ENCODE results near the gene KRTAP17-1. TPM values are rescaled to one million over a fixed set of nuclear protein-coding genes. Genes with fewer than 3 reads are reported as not detected.

The KRTAP17-1 gene
- total and polyA plus RNA-seq, 2 of the 4 experiments (the other 2 are of a cell fraction): not detected

- H4K20me1 ChIP-seq (ENCODE audit: insufficient read depth, low read length): no peaks in the 10 kb centered on the region
- no TSS peak for BruUV-seq (replicated peaks)
- dilution Hi-C loops (cut with HindIII; ENCODE audit: low sequenced_read_pairs, unreplicated experiment) (no loop called here), intact Hi-C loops (cut with micrococcal nuclease) (no loop called here), in situ Hi-C loops (cut with MboI; ENCODE audit: low sequenced_read_pairs) (no loop called here)
- H4K5ac ChIP-seq (ENCODE audit: low read depth, low read length): peak overlapping the region; percentile 77; the same call in 1 of the 2 replicates
- H2BK20ac ChIP-seq (ENCODE audit: low read depth, low read length): peak overlapping the region; percentile 81
- H2AK5ac ChIP-seq (ENCODE audit: low read depth, low read length): peak overlapping the region; percentile 88
- H3K27me3 ChIP-seq (ENCODE audit: control insufficient read depth, insufficient read depth, low read length): no peaks in the 10 kb centered on the region
- no peaks in the 10 kb centered on the region for H3K9me3 ChIP-seq (ENCODE audit: control insufficient read depth, insufficient read depth, low read length)
- peak overlapping the region; percentile 80 for H3K4ac ChIP-seq (ENCODE audit: low read depth, low read length)
- H2BK5ac ChIP-seq (ENCODE audit: low read depth, low read length, poor library complexity, severe bottlenecking): peak overlapping the region; percentile 71
- ChIA-PET POLR2A (ENCODE audit: unreplicated experiment) (no interaction called here), CTCF (no interaction called here)
- H3K4me3 ChIP-seq (ENCODE audit: insufficient read depth, low read depth, low read length): no peak overlapping the region
- H2AFZ ChIP-seq (replicated peaks; ENCODE audit: low read length, poor library complexity): no peak overlapping the region
- peak; percentile 76 for ATAC-seq (ENCODE audit: low read depth)
- H2AK9ac ChIP-seq (replicated peaks; ENCODE audit: low read depth, low read length, poor library complexity): no peak overlapping the region
- peaks cover 4% of the 10 kb centered on the region; the same call in 1 of the 2 replicates for H3K4me1 ChIP-seq (ENCODE audit: control insufficient read depth, insufficient read depth, low read length)
- peak overlapping the region; percentile 77; the same call in 1 of the 3 replicates for H2BK15ac ChIP-seq (ENCODE audit: low read depth, low read length)
- H3K23ac ChIP-seq (ENCODE audit: low read depth, low read length): peak overlapping the region; percentile 19
- peak overlapping the region; percentile 94 for H4K91ac ChIP-seq (ENCODE audit: insufficient read depth, low read depth, low read length)
- peak; percentile 41 for DNase-seq
- H4K8ac ChIP-seq (ENCODE audit: low read depth in 2 of 2, low read length in 2 of 2): peak overlapping the region; percentile 26 to 79; a peak in 3 of 4 replicates
- no peaks in the 10 kb centered on the region for H3K79me1 ChIP-seq (ENCODE audit: low read depth in 1 of 2, low read length in 2 of 2)
- peak overlapping the region; percentile 18; the same call in 1 of the 2 replicates for H3K9ac ChIP-seq (ENCODE audit: low read depth, low read length)
- H3K4me2 ChIP-seq (ENCODE audit: low read depth, low read length): peak overlapping the region; percentile 46; the same call in 1 of the 2 replicates
- H3K27ac ChIP-seq (ENCODE audit: insufficient read depth, low read length): peak overlapping the region; percentile 15; the same call in 1 of the 2 replicates
- 80% methylated on average over 1 of the region's 3 CpGs; no CpG with 5 or more reads in 1 of the 2 experiments for WGBS, 2 experiments (ENCODE audit: extremely low coverage in 2 of 2, insufficient read length in 1 of 2)
- H3K56ac ChIP-seq (ENCODE audit: extremely low read depth, insufficient read depth, low read length): peak overlapping the region; percentile 33
- peaks cover 7% of the 10 kb centered on the region for H3K9me1 ChIP-seq (ENCODE audit: insufficient read depth, low read length)
- no peak for TF ChIP-seq RCOR1 (IDR thresholded peaks at IDR 0.05; ENCODE audit: insufficient replicate concordance, low read length)
- TF ChIP-seq CEBPB (IDR thresholded peaks at IDR 0.05; ENCODE audit: low read depth, low read length): no peak
- no peak for TF ChIP-seq USF2 (IDR thresholded peaks at IDR 0.05; ENCODE audit: low read depth, low read length)
- TF ChIP-seq FOS (IDR thresholded peaks at IDR 0.05; ENCODE audit: low read depth, low read length): no peak
- TF ChIP-seq MAZ (IDR thresholded peaks at IDR 0.05; ENCODE audit: borderline replicate concordance, low read depth, low read length): no peak
- TF ChIP-seq ELK1 (IDR thresholded peaks at IDR 0.05; ENCODE audit: borderline replicate concordance, low read depth, low read length): no peak
- TF ChIP-seq CTCF (conservative IDR thresholded peaks at IDR 0.05; ENCODE audit: low read depth, low read length): no peak
- no peak for TF ChIP-seq RFX5 (IDR thresholded peaks at IDR 0.05; ENCODE audit: low read depth, low read length)
- no peak for TF ChIP-seq MAFK (IDR thresholded peaks at IDR 0.05; ENCODE audit: low read depth, low read length)
- TF ChIP-seq RAD21 (IDR thresholded peaks at IDR 0.05; ENCODE audit: low read length): no peak
- TF ChIP-seq CHD1 (IDR thresholded peaks at IDR 0.05; ENCODE audit: low read depth, low read length): no peak
- no peak for TF ChIP-seq BHLHE40 (IDR thresholded peaks at IDR 0.05; ENCODE audit: low read depth, low read length)
- no peak for TF ChIP-seq MXI1 (IDR thresholded peaks at IDR 0.05; ENCODE audit: borderline replicate concordance, low read depth, low read length)
- no peak for TF ChIP-seq SMC3 (IDR thresholded peaks at IDR 0.05; ENCODE audit: low read depth, low read length)
- TF ChIP-seq POLR2A (IDR thresholded peaks at IDR 0.05; ENCODE audit: low read depth, low read length): no peak
- H3K14ac ChIP-seq (replicated peaks; ENCODE audit: low read depth, low read length): peak overlapping the region; percentile 88
- H3K36me3 ChIP-seq (ENCODE audit: control insufficient read depth, insufficient read depth, low read length): no peaks in the 10 kb centered on the region
- H3K18ac ChIP-seq (ENCODE audit: low read depth, low read length): peak overlapping the region; percentile 96; the same call in 1 of the 2 replicates
- peak overlapping the region; percentile 92 for H2BK120ac ChIP-seq (ENCODE audit: low read depth, low read length)
Observed at GRCh38 chr17:41284043-41284442, 31.5 kb downstream of the KRTAP17-1 start.
